Left renal cortex interstitium (tissue), 4 donors: ENCODE results near the gene PLA2R1. TPM values are rescaled to one million over a fixed set of nuclear protein-coding genes. Genes with fewer than 3 reads are reported as not detected.

ENCODE experiments used
- DNase-seq, 4 donors: peaks; one replicate each; pipeline ENCODE4 v3.0.0-alpha.2; 2013; ENCODE audit warnings: low read depth in 4 of 4, low spot score in 2 of 4, missing footprints in 1 of 4
- polyA plus RNA-seq, 4 donors: library from polyadenylated mRNA; unstranded; fragments of 120-200 nt; gene quantifications; one replicate each; pipeline ENCODE4 v1.2.1, GENCODE V29; 2013; ENCODE audit not compliant: insufficient read length in 4 of 4

Gene PLA2R1
- polyA plus RNA-seq, 4 donors = 72.6 to 126 (median 89.2) TPM

DNA sequence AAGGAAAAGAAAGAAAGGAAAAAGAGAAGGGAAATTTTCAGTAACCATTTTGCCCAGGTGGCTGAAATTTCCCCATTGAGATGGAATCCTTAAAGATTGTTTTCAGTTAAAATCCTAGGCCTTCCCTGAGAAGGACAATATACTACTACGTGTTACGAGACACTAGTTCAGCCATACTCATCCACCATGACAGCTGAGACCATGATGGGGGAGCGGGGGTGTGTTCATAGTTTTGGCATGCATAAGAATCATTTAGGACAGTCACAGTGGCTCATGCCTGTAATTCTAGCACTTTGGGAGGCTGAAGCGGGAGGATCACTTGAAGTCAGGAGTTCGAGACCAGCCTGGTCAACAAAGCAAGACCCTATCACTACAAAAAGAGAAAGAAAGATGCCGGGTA, 28.0 kb downstream of the PLA2R1 start:
- no peak for DNase-seq

DNA sequence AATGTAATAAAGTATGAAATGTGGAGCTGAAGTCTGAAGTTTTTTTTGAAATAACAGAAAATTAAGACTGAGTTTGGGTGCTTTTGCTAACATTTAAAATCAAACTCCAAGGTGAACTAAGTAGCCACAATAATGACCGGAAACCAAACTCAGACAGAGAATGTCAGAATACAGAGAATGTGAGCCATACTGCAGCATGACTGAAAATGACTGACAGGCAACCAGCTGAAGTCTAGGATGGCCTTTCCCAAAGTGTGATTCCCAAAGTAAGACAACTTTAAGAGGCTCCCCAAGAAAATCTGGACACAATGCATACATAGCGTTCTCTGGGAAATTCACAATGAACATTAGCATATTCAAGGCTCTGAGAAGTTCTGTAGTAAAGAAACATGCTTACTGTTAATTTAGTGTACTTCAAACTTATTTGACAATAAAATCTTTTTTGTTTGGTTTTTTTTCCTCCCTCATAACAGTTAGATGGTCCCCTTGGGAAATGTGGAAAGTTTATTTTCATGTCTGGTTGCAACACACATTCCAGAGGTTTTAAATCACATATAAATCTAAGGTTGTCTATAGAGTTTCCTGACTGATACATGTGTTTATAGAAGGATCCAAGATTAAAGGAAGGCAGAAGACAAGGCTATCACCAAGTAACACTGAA, 28.6 kb downstream of the PLA2R1 start:
- DNase-seq = no peak

DNA sequence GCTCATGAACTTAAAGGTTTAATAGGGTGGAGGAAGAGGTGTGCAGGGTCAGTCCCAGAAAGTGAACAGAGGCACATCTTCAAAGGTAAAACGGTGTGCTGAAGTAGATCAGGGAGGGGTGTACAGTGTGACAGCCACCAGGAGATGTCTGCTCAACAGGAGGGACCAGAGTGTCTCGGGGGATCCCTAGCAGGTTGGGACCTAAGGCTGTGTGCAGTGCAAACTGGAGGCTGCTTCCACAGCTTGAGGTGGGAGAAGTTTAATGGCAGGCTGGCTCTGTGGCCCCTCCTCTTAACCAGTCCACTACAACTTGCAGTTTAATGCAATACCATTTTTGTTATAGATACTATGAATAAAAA, 33.2 kb downstream of the PLA2R1 start:
- DNase-seq = no peak

DNA sequence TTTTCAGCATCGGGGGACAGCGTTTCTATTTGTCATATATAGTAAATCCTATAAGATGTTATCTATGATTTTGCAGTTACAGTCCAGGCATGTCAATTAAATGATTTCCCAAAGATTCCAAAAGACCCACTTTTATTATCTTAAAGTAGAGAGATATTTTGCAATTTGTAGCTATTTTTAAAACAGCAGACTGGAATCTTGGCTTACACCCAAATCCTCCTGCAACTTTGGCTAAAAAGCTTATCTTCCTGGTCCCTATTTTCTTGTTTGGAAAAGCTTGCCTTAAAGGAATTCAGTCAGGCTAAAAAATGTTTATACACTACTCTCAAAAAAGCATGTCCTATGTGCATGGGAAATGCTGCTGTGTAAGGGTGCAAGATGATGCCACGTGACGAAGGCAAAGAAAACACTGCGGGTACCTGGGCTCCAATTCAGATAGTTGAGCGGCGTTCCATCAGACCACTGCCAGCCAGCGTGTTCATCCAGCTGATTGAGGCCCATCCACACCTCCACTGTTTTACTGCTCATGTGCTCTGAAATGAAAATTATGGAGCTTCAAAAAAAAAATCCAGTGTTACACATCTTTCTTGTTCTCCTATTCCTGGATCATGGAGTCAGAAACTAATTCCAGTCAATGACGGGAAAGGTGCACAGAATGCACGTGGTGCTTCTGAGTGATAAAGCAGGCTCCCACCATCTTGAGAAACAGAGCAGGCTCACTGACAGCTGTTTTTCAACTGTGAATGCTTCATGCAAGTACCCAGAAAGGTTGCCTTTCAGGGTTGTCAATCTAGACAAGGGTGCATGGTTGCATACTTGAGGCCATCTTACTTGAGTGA, 33.8 kb downstream of the PLA2R1 start:
- DNase-seq = no peak

DNA sequence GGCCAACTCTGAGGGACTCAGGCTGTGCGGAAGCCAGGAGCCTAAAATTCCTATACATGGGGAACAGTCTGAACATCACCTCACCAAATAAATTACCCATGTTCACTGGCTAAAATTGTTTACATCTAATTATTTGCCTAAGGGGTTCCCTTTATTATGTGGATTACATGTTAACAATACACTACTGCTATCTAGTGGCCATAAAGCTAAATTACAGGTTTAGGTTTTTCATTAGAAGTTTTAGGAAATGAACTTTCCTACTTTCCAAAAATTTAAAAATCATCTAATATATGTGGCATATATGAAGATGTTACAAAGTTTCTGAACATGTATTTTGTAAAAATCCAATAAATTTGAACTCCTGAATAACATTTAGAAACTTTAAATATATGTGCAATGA, 40.3 kb downstream of the PLA2R1 start:
- no peak for DNase-seq

DNA sequence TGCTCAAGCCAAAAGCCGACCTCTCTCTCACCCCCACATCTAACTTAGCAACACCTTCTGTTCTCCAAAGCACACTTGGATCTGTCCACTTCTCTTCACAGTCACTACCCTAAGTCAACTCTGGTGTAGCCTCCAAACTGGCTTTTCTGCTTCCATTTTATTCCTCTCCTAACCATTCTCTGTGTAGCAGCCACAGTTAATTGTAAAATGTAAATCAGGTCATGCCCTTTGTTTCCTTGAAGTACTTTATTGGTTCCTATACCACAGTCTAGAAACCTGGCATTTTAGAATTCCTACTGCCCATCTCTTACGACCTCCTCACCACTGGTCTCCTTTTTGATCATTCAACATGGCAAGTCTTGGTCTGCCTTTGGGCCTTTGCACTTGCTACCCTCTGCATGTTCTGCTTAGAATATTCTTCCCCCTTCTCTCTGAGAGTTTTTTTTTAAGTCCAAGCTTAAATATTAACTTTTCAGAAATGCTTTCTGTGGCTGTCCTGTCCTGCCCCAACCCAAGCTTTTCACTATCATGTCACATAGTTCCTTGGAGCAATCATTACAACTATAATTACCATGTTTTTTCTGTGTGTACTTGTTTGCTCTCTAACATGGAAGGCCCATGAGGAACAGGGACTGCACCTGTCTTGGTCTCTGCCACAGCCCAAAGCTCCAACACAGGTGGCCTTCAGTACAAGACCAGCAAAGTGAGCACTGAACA, 42.9 kb downstream of the PLA2R1 start:
- no peak for DNase-seq

DNA sequence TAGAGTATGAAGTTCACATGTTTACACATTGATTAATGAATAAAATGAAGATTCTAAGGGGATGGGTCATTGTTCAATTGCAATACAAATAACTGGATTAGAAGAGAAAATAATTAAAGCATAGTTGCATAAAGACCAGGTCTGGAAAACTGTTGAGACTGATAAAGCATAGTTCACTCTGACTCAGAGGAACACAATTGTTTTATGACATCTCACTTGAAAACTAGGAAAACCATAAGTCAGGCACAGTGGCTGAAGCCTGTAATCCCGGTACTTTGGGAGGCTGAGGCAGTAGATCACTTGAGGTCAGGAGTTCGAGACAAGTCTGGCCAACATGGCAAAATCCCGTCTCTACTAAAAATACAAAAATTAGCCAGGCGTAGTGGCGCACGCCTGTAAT, 46.7 kb downstream of the PLA2R1 start:
- no peak for DNase-seq

DNA sequence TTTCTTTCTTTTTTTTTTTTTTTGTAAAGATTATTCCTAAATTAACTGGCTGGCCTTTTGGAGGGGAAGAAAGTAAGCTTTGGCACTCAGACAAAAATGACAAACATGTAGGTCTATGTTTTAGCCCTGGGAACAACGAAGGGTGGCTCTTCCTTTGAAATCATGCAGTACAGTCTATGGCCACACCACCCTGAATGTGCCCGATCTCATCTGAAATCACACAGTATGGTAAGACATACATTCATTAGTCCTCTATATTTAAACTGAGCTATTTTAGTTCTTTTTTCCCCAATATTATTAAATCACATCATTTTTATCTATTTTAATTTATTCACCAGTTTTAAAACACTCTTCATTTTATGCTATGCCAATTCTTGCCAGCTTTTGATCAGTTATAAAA, 48.2 kb downstream of the PLA2R1 start:
- DNase-seq = no peak

DNA sequence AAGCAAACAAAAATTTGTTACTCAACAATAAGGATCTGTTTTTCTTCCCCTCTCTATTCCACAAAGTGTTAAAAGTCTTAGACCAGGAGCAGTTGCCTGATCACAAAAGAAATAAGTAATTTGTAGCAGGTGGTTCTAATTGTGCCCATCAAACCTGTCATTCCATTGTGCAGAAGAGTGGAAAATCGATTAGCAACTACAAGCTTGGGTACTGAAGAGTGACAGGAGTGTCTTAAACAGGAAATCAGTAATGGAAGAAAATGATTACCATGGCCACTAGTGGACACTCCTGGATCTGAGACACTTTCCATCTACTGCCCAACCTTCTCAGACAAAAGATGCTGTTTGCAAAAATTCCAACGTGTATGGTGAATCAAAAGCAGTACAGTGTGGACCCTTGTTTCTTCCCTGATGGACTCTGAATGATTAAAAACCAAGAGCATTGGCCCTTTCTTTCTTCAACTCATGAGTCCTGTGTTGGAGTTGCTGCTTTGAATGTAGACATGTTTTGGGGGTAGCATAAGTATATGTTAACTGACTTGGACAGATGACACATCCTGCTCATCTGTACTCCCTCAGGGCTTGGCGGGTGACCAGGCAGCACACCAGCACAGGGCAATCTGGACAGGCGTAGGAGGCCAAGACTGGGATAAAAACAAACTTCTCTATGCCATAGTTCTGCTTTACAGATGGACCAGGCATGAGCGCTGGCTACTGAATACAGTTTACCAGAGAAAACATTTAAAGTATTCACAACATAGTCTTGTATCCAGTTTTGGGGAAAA, 51.9 kb downstream of the PLA2R1 start:
- no peak for DNase-seq

DNA sequence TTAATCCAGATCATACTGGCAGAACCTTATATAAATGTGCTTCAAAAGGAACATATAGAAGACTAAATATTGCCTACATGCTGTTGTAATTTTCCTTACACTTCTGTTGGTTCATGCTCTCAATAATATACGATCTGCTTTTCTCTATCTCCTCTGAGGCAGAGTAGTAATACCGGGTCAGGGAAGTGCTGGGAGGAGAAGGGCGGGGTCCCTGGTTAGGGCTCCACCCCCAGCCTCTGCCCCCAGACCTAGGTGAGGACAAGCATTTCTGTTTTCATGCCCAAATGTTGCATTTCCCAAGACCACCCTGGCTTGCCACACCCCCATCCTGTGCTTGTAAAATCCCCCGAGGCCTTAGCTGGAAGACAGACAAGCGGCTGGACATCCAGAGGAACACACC, 55.3 kb downstream of the PLA2R1 start:
- no peak for DNase-seq

DNA sequence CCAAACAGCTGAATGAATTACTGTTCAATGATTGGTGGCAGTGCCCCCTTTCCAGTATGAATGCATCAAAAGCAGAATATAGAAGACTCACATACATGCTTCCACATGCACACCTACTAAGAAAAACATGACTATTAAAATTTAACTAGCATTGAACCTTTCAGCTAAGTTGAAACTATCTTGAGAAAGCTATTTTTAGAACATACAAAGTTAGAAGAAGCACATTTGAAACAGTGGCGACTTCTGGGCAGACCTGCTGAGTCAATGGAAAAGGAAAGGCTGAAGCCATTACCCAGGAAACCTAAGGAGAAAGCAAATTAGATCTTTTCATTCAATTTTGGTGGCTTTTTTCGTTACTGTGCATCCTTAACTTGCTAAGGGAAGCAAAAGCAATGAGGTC, 55.9 kb downstream of the PLA2R1 start:
- no peak for DNase-seq

DNA sequence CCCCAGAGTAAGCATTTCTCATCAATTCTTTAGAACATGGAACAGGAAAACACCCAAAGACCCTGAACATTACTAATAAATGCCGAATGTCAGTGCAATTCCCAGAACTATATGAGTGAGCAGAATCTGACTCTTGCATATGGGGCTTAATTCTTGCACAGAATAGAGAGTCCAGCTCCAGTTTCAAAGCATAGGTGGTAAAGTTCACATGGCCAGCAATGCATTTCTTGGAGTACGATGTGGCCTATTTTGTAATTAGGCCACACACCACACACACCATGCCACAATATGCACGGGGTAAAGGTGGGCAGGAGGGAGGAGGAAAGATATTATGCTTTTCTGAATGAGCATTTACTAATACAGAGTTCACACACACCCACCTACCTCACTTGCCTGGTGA, 56.5 kb downstream of the PLA2R1 start:
- DNase-seq = no peak

DNA sequence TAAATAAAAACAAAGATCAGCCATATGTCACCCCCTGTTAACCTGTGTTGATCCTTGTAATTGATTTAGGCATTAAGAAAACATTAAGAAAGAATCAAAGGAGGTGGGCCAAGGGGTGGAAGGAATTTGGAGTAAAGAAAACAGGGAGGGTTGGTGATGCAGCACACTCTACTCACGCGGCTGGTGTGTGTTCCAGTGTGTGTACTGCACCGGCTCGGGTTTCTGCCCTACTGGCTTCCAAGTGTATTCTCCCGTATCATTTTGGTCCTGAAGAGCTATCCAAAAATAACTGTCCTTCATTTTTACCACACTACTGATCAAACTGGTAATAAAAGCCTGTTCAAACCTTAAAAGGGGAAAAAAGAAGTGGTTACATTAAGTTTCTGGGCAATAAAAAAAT, 56.9 kb downstream of the PLA2R1 start:
- DNase-seq = no peak

DNA sequence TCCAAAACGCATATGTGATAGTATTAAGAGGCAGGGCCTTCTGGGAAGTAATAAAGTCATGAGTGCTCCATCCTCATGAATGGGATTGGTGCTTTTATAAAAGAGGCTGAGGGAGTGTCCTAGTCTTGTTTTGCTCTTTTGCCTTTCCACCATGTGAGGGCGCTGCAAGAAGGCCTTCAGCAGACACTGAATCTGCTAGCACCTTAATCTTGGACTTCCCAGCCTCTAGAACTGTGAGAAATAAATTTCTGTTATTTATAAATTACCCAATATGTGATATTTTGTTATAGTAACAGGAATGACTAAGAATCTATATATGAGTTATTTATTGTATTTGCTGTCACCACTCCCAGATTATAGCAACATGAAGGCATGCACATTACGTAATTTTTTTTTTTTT, 63.5 kb downstream of the PLA2R1 start:
- DNase-seq = no peak

DNA sequence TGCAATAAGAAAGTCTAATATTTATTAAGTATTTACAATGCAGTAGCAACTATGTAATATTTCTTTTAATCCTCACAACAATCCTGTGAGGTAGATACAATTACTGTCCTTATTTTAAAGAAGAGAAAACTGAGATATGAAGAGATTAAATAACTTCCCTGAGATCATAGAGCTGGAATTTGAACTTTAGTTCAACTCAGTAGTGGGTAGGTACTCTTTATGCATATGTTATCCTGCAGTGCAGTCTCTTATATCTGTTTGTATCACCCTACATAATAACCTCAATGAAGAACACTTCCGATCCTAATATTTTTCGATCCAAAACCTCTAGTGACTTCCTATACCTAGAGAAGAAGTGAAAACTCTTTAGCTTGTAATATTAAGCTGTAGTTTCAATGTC, 64.2 kb downstream of the PLA2R1 start:
- no peak for DNase-seq

DNA sequence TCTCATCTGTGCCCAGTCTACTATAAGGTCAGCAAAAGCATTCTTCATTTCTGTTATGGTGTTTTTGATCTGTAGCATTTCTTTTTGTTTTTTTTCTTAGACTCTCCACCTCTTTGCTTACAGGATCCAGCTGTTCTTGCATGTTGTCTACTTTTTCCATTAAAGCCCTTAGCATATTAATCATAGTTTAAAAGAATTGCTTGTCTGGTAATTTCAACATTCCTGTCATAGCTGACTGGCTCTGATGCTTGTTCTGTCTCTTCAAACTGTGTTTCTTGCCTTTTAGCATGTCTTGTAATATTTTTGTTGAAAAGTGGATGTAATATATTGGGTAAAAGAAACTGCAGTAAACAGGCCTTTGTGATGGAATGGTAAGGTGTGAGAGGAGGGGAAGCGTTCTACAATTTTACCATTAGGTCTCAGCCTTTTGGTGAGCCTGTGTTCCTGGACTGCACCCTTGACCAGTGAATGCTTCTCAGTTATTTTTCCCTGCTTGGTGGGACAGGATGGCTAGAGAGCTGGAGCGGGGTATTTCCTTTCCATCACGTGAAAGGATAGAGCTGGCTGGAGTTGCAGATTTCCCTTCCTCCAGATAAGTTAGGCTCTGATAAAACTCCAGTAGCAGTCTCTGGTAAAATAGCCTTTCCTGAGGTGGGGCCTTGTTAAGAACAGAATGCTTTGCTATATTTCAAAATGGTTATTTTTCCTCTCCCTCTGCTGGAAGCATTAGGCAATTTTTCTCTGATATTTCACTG, 65.4 kb downstream of the PLA2R1 start:
- DNase-seq = no peak

DNA sequence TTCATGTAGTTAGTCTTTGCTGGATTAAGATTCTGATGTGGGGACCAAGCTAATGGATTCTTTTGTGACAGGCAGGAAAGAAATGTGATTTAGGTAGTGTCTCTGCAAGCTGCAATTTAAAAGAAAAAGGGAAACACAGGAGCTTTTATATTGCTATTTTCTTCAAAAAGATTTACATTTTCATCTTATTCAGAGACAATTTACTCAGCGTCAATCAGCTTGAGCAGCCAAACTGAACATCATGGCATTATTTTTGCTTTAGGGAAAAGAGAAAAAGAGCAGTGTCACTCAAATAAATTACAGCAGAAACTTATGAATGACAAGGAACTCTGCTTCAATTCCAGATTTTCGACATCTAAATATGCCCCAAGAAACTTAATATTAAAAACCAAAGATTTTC, 67.4 kb downstream of the PLA2R1 start:
- DNase-seq = no peak

DNA sequence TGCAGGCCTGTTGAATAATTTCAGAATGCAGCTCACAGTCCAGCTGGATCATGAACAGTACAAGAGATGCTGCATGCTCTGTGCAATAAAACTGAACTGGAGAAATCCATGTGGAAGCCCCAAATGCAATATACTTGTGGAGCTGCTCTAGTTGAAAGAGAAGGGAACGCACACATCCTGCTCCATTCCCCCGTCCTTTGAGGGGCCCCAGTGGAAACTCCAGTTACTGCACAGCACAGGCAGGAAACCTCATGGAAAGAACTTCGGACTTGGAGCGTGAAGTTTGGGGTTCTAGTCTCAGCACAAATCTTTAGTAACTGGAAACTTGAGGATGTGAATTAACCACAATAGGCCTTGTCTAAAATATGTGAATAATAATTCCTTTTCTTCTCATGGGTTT, 73.2 kb downstream of the PLA2R1 start:
- no peak for DNase-seq

DNA sequence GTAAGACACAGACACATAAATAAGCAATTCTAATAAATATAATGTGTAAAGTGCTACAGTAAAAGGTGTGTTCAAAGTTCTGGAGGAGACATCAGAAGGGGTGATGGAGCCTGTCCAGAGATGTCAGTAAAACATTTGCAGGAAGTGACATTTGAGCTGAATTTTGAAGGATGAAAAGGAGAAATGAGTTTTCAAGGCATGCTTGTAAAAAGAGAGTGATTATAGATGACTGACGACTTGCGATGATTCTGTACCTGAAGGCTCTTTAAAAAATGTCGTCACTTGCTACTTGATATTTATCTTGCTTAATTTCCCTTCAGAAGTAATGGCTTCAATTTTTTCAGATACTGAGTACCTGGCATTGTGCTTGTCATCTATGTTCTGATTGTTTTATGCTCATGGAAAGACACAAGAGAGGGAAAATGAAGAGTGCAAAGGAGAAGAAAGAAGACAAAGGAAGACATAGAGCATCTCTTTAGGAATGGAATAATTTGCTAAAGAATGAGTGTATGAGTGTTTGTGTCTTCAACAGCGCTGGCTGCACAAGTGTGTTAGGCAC, 73.9 kb downstream of the PLA2R1 start:
- no peak for DNase-seq

DNA sequence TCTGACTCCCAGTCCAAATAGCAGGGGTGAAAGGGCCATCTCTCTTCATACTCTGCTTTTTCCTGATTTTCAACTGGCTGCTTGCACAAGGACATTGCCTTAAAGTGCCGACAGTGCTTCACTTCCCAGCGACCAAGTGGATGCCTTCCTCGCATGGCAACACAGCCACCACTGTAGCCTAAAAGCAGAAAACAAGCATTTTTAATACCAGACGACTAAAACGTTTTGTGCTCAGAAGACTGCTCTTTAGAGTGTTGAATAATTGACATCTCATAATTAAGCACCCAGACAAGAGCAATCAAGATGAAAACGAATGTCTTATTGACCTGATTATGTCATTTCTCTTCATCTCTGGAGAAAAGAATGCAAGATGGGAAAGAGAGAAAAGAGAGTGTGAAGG, 75.2 kb downstream of the PLA2R1 start:
- DNase-seq = no peak
